ENCODE data around the gene KIAA1328. TPM values are rescaled to one million over a fixed set of nuclear protein-coding genes. Genes with fewer than 3 reads are reported as not detected.

The KIAA1328 gene
- total RNA-seq, 1 donor from 2014 or later, result 17.2 TPM

DNA sequence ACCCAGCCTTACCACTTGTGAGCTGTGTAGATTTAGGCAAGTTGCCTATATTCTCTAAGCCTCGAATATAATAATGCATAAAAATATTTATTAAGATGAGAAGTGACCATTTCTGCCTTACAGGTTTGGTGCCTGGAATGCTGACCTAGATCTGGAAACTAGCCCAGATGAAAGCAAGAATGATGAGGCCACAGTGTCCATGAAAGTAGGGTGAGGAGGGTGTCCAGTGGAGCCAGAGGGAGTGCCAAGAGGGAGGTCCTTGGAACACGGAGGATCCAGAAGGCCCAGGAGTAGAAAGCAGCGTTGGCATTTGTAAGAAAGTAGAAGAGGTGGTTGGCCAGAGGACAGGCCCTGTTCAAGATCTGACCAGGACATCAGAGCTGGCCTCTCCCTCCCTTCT lies 402.3 kb downstream of the KIAA1328 start:
- no peak overlapping the region for H3K4me3 ChIP-seq
- no peaks in the 10 kb centered on the region for H3K27me3 ChIP-seq
- H3K9me3 ChIP-seq, result no peaks in the 10 kb centered on the region
- H3K4me1 ChIP-seq, result no peaks in the 10 kb centered on the region
- no peak for DNase-seq (ENCODE audit: extremely low spot score in 2 of 2)
- H3K27ac ChIP-seq, result no peak overlapping the region
- intact Hi-C loops (cut with DNase I), result no loop called here
- H3K36me3 ChIP-seq, result no peaks in the 10 kb centered on the region
- TF ChIP-seq POLR2AphosphoS5 (IDR thresholded peaks at IDR 0.05; ENCODE audit: insufficient read depth in 1 of 2, low read depth in 1 of 2) (no peak), POLR2A (IDR thresholded peaks at IDR 0.05) (no peak)
- TF ChIP-seq, protein P1, sequence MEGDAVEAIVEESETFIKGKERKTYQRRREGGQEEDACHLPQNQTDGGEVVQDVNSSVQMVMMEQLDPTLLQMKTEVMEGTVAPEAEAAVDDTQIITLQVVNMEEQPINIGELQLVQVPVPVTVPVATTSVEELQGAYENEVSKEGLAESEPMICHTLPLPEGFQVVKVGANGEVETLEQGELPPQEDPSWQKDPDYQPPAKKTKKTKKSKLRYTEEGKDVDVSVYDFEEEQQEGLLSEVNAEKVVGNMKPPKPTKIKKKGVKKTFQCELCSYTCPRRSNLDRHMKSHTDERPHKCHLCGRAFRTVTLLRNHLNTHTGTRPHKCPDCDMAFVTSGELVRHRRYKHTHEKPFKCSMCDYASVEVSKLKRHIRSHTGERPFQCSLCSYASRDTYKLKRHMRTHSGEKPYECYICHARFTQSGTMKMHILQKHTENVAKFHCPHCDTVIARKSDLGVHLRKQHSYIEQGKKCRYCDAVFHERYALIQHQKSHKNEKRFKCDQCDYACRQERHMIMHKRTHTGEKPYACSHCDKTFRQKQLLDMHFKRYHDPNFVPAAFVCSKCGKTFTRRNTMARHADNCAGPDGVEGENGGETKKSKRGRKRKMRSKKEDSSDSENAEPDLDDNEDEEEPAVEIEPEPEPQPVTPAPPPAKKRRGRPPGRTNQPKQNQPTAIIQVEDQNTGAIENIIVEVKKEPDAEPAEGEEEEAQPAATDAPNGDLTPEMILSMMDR (IDR thresholded peaks at IDR 0.05), result no peak

DNA sequence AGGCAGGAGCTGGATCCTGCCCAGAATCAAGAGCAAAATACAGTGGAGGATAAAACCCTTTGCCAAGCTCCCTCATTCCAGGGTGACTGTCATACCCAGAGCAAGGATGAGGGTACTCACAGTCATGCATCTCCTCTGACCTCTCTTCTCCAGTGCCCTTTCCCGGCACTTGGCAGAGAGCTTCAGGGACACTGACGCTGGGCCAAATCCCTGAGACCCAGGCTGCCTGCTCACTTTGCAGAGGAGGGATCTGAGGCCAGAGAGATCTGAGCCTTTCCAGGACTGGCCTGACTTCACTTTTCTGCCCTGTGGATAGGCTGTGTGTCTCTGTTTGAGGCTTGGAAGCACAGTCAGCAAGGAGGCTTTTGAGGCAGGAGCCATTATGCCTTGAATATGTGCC lies 406.7 kb downstream of the KIAA1328 start:
- no peaks in the 10 kb centered on the region for H3K27me3 ChIP-seq
- H3K4me3 ChIP-seq, result no peak overlapping the region
- DNase-seq (ENCODE audit: extremely low spot score in 2 of 2), result no peak
- no peak overlapping the region for H3K27ac ChIP-seq
- no peaks in the 10 kb centered on the region for H3K4me1 ChIP-seq
- no peak for TF ChIP-seq POLR2AphosphoS5 (IDR thresholded peaks at IDR 0.05; ENCODE audit: insufficient read depth in 1 of 2, low read depth in 1 of 2)
- TF ChIP-seq, protein P1 (IDR thresholded peaks at IDR 0.05), result no peak
- no peak for TF ChIP-seq POLR2A (IDR thresholded peaks at IDR 0.05)
- H3K9me3 ChIP-seq, result no peaks in the 10 kb centered on the region
- intact Hi-C loops (cut with DNase I), result no loop called here
- no peaks in the 10 kb centered on the region for H3K36me3 ChIP-seq

DNA sequence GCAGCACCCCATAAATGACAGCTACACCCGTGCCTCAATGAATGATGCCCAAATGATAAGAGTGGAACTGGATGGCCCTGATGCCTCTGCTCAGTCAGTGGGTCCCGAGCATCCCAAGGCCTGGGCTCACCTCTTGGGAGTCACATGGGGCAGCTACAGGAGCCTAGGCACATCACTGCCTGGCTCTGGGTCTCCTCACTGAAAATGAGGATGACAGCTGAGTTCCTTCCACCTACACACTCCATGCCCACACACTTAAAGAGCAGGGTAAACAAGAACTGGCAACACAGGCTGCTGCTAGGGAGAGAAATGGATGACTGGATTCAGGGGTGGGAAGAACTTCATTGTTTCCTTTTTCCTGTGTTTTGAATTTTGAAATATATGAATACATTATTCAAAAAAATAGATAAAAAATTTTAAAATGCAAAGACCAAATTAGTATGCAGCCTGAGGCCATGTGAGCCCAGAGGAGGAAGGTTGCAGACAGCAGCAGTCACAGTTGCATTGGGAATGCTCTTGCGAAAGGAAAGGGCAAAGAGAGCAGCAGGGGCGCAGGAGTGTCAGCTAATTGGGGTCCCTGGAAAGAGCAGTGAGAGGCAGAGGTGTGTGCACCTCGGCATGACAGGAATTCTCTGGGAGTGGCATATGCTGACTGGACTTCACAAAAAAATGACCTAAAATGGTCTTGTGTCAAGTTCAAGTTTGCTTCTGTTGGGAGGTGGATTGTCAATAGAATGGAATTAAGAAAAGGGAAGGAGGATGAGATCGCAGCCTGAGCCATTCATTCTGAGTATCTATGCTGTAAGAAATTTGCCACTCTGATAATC lies 409.6 kb downstream of the KIAA1328 start:
- no peaks in the 10 kb centered on the region for H3K9me3 ChIP-seq
- no peaks in the 10 kb centered on the region for H3K4me1 ChIP-seq
- no peak overlapping the region for H3K27ac ChIP-seq
- intact Hi-C loops (cut with DNase I), result no loop called here
- no peak overlapping the region for H3K4me3 ChIP-seq
- no peak for TF ChIP-seq POLR2A (IDR thresholded peaks at IDR 0.05)
- TF ChIP-seq, protein P1 (IDR thresholded peaks at IDR 0.05), result no peak
- no peak for TF ChIP-seq POLR2AphosphoS5 (IDR thresholded peaks at IDR 0.05; ENCODE audit: insufficient read depth in 1 of 2, low read depth in 1 of 2)
- no peaks in the 10 kb centered on the region for H3K27me3 ChIP-seq
- H3K36me3 ChIP-seq, result no peaks in the 10 kb centered on the region
- DNase-seq (ENCODE audit: extremely low spot score in 2 of 2), result no peak

DNA sequence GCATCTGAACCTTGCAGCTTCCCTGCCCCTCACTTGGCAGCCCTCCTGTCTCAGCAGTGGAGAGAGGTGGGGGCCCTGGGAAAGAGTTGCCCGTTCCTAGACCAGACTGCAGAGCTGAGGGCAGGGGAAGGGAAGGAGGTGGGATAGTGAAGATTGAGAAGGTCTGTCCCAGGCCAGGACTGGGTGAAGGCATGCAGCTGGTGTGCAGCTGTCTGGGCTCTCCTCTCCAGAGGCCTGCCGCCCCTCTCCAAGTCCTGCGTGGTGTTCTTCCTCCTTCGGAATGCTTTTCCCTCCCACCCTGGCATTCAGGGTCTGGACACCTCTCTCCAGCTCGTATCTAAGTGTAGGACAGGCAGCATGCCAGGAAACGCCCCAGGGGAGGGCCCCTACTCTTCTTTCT lies 413.2 kb downstream of the KIAA1328 start:
- TF ChIP-seq POLR2A (IDR thresholded peaks at IDR 0.05) (no peak), POLR2AphosphoS5 (IDR thresholded peaks at IDR 0.05; ENCODE audit: insufficient read depth in 1 of 2, low read depth in 1 of 2) (no peak)
- TF ChIP-seq, protein P1 (IDR thresholded peaks at IDR 0.05), result no peak
- Histone ChIP-seq H3K27ac (no peak overlapping the region), H3K9me3 (no peaks in the 10 kb centered on the region), H3K27me3 (no peaks in the 10 kb centered on the region), H3K4me3 (no peak overlapping the region), H3K36me3 (no peaks in the 10 kb centered on the region), H3K4me1 (no peaks in the 10 kb centered on the region)
- intact Hi-C loops (cut with DNase I), result no loop called here
- no peak for DNase-seq (ENCODE audit: extremely low spot score in 2 of 2)

DNA sequence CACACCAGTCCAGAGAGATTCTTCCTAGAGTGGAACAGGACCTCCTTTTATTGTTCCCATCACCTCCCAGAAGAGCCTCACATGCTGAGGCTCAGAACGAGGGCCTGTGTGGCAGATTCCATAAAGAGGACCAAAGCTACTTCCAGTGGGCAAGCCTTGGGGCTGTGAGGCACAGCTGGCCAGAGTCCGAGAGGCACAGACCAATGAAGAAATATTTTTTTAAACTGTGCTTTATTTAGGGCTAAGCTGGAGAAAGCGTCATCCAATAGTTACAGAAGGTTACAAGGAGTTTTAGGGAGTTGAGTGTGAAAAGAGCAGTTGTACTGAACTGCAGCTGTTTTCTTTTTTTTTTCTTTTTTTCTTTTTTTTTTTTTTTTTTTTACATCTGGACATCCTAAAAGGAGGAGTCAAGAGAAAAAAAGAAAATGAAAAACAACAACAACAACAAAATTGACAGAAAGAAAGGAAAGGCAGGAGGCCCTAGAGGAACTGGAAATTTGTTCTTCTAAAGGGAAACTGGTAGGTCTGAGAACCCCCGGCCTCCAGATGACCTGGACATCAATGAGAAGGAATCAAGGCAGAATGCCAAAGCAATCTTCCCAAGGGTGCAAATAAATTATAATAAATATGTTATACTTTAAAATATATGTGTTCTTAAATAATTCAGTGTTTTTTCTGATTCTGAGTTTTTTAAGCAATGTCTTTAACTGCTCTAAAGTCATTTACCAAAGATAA lies 414.1 kb downstream of the KIAA1328 start:
- Histone ChIP-seq H3K4me1 (no peaks in the 10 kb centered on the region), H3K36me3 (no peaks in the 10 kb centered on the region), H3K27ac (no peak overlapping the region), H3K4me3 (no peak overlapping the region), H3K9me3 (no peaks in the 10 kb centered on the region), H3K27me3 (no peaks in the 10 kb centered on the region)
- no peak for TF ChIP-seq POLR2A (IDR thresholded peaks at IDR 0.05)
- TF ChIP-seq, protein P1 (IDR thresholded peaks at IDR 0.05), result no peak
- TF ChIP-seq POLR2AphosphoS5 (IDR thresholded peaks at IDR 0.05; ENCODE audit: insufficient read depth in 1 of 2, low read depth in 1 of 2), result no peak
- intact Hi-C loops (cut with DNase I), result no loop called here
- DNase-seq (ENCODE audit: extremely low spot score in 2 of 2), result no peak

Data from vagina (tissue), 2 donors.